ENCODE results near the gene NEU4.

NEU4 gene

DNA sequence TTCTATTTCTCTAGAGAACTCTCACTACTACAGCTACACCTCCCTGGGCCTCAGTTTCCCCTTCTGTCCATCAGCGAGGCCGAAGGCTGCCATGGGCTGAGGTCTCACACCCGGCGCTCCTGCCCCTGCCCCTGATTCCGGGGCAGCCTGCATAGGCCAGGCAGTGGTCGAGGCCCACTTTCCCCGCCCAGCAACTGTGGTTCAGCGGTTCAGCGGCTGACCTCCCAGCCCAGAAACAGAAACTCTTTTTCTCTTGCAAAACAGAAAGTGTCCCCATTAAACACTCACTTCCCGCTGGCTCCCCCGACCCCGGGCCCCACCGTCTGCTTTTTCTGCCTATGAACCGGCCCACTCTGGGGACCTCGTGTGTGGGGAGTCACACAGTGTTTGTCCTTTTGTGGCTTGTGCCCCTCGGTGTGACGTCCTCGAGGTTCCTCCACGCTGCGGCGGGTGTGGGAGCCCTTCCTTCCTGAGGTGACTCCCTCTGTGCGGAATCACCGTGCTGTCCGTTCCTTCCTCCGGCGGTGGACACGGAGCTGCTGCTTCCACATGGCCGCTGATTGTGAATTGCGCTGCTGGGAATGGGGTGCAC lies 33.7 kb downstream of the NEU4 start:
- Histone ChIP-seq H3K4me3 (no peak overlapping the region), H3K36me3 (ENCODE audit: insufficient read depth, low read length) (no peaks in the 10 kb centered on the region), H3K9me3 (ENCODE audit: low read depth, low read length) (no peaks in the 10 kb centered on the region), H3K27ac (no peak overlapping the region), H3K9ac (ENCODE audit: insufficient read length) (no peak overlapping the region)
- DNase-seq (ENCODE audit: low read depth, low spot score) = no peak
- no peak for TF ChIP-seq POLR2AphosphoS5 (IDR thresholded peaks at IDR 0.05; ENCODE audit: borderline replicate concordance, low read depth, low read length)

- TF ChIP-seq EZH2 (IDR thresholded peaks at IDR 0.05) = no peak
- TF ChIP-seq FOXP2 (optimal IDR thresholded peaks at IDR 0.05; ENCODE audit: control extremely low read depth, extremely low read length, insufficient read depth) = no peak
- no peak for TF ChIP-seq POLR2AphosphoS5 (IDR thresholded peaks at IDR 0.05; ENCODE audit: borderline replicate concordance, low read depth, low read length)
- Histone ChIP-seq H3K4me3 (no peak overlapping the region), H3K36me3 (ENCODE audit: insufficient read depth, low read length) (no peaks in the 10 kb centered on the region), H3K9ac (ENCODE audit: insufficient read length) (no peak overlapping the region), H3K27ac (no peak overlapping the region), H3K9me3 (ENCODE audit: low read depth, low read length) (no peaks in the 10 kb centered on the region)
- no peak for DNase-seq (ENCODE audit: low read depth, low spot score)
These were observed 34.5 kb downstream of the NEU4 start for GRCh38 chr2:241843321-241844065.

GRCh38 chr2:241844066-241844728 lies 35.2 kb downstream of the NEU4 start:
- Histone ChIP-seq H3K9ac (ENCODE audit: insufficient read length) (no peak overlapping the region), H3K4me3 (no peak overlapping the region), H3K36me3 (ENCODE audit: insufficient read depth, low read length) (no peaks in the 10 kb centered on the region), H3K9me3 (ENCODE audit: low read depth, low read length) (no peaks in the 10 kb centered on the region), H3K27ac (no peak overlapping the region)
- TF ChIP-seq EZH2 (IDR thresholded peaks at IDR 0.05) (no peak), POLR2AphosphoS5 (IDR thresholded peaks at IDR 0.05; ENCODE audit: borderline replicate concordance, low read depth, low read length) (no peak), FOXP2 (optimal IDR thresholded peaks at IDR 0.05; ENCODE audit: control extremely low read depth, extremely low read length, insufficient read depth) (no peak)
- no peak for DNase-seq (ENCODE audit: low read depth, low spot score)

DNA sequence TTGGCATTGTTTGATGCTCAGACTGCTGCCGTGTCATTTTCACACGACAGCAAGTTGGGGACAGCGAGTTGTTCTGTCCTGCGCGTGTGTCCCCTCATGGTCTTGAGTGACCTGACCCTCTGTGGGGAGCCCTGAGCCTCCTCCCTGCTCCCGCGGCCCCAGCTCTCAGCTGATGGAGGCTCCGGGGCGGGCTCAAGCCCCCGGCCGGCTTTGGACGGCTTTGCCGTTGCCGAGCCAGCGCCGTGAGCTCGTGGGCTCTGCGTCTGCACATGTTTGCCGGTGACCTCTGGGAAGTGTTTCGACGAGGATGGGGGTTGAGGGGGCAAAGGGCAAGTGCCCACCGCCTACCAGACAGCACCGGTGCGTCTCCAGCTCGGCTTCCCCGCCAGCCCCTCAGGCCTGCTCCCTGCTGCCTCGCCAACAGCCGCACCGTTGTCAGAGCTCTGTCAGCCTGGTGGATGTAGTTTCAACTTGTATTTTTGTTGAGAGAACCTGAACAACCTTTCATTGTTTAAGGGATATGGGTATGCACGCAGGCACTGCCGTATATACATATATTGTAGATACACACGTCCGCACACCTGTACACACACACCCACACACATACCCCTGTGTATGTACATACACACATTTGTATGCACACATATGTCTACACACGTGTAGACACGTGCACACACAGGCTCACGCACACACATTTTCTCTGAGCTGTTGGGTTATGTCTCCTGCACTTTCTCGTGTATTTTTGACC lies 36.0 kb downstream of the NEU4 start:
- Histone ChIP-seq H3K9ac (ENCODE audit: insufficient read length) (no peak overlapping the region), H3K4me3 (no peak overlapping the region), H3K27ac (no peak overlapping the region), H3K9me3 (ENCODE audit: low read depth, low read length) (no peaks in the 10 kb centered on the region), H3K36me3 (ENCODE audit: insufficient read depth, low read length) (no peaks in the 10 kb centered on the region)
- no peak for DNase-seq (ENCODE audit: low read depth, low spot score)
- no peak for TF ChIP-seq POLR2AphosphoS5 (IDR thresholded peaks at IDR 0.05; ENCODE audit: borderline replicate concordance, low read depth, low read length)
- no peak for TF ChIP-seq EZH2 (IDR thresholded peaks at IDR 0.05)
- TF ChIP-seq FOXP2 (optimal IDR thresholded peaks at IDR 0.05; ENCODE audit: control extremely low read depth, extremely low read length, insufficient read depth) = no peak

DNA sequence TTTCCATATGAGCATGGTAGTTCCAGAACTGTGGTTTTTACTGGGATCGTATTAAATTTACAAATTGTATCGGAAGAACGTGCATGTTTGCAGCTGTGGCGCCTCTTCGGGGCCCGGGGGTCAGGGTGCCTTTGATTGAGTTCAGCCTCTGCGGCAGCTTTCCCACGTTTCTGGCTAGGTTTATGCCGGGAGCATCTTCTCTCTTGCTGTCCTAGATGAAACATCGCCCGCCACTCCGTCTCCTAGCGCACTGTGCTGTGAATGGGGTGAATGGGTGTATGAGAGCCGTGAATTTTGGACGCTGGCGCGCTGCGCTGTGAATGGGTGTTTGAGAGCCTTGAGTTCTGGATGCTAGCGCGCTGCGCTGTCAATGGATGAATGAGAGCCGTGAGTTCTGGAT lies 37.4 kb downstream of the NEU4 start:
- H3K9me3 ChIP-seq (ENCODE audit: low read depth, low read length) = no peaks in the 10 kb centered on the region
- no peak overlapping the region for H3K9ac ChIP-seq (ENCODE audit: insufficient read length)
- TF ChIP-seq POLR2AphosphoS5 (IDR thresholded peaks at IDR 0.05; ENCODE audit: borderline replicate concordance, low read depth, low read length) = no peak
- TF ChIP-seq FOXP2 (optimal IDR thresholded peaks at IDR 0.05; ENCODE audit: control extremely low read depth, extremely low read length, insufficient read depth) = no peak
- TF ChIP-seq EZH2 (IDR thresholded peaks at IDR 0.05) = no peak
- DNase-seq (ENCODE audit: low read depth, low spot score) = no peak
- no peaks in the 10 kb centered on the region for H3K36me3 ChIP-seq (ENCODE audit: insufficient read depth, low read length)
- no peak overlapping the region for H3K4me3 ChIP-seq
- H3K27ac ChIP-seq = no peak overlapping the region

- TF ChIP-seq EZH2 (IDR thresholded peaks at IDR 0.05) (no peak), POLR2AphosphoS5 (IDR thresholded peaks at IDR 0.05; ENCODE audit: borderline replicate concordance, low read depth, low read length) (no peak), FOXP2 (optimal IDR thresholded peaks at IDR 0.05; ENCODE audit: control extremely low read depth, extremely low read length, insufficient read depth) (no peak)
- Histone ChIP-seq H3K9ac (ENCODE audit: insufficient read length) (no peak overlapping the region), H3K27ac (no peak overlapping the region), H3K9me3 (ENCODE audit: low read depth, low read length) (no peaks in the 10 kb centered on the region), H3K4me3 (no peak overlapping the region), H3K36me3 (ENCODE audit: insufficient read depth, low read length) (no peaks in the 10 kb centered on the region)
- DNase-seq (ENCODE audit: low read depth, low spot score) = no peak
These were observed 40.0 kb downstream of the NEU4 start for GRCh38 chr2:241848761-241849615.

DNA sequence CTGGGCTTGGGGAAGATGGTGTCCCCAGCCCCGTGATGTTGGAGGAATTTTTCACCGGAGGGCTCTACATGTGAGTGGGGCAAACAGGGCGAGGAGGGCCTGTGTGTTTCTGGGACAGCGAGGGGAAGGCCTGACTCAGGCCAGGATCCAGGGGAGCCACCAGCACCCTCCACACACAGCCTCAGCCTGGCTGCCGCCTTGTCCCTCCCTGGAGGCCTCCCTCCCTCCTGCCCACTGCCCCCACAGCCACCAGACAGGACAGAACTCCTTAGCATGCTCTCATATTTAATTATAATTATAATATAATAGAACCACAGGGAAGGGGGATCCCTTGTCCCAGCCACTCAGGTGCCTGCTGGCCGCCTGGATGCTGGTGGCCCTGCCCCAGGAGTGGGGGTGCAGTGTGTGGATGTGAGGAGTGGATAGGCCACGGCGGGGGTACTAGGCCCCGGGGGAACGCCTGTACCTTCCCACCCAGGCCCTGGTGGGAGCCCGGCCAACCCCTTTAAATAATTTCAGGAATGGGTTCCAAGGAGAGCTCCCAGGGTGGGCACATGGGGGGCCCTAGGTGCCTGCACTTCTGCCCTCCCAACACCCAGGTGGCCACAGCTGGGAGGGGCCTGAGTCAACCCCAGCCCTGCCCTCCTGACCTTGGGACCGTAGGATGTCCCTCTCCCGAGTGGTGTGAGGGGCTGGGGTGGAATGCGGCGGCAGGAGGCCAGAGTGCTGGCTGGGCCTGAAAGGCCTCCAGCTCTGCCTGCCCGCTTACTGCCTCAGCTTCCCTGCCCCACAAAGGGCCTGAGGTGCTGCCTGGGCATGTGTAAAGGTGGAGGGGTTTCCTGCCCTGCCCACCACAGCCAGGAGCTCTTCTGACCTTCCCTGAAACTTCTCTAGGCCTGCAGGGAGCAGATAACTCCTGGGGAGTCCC lies 40.9 kb downstream of the NEU4 start:
- no peak for DNase-seq (ENCODE audit: low read depth, low spot score)
- Histone ChIP-seq H3K36me3 (ENCODE audit: insufficient read depth, low read length) (no peaks in the 10 kb centered on the region), H3K27ac (no peak overlapping the region), H3K9ac (ENCODE audit: insufficient read length) (no peak overlapping the region), H3K4me3 (no peak overlapping the region), H3K9me3 (ENCODE audit: low read depth, low read length) (no peaks in the 10 kb centered on the region)
- TF ChIP-seq FOXP2 (optimal IDR thresholded peaks at IDR 0.05; ENCODE audit: control extremely low read depth, extremely low read length, insufficient read depth) (no peak), EZH2 (IDR thresholded peaks at IDR 0.05) (no peak), POLR2AphosphoS5 (IDR thresholded peaks at IDR 0.05; ENCODE audit: borderline replicate concordance, low read depth, low read length) (no peak)

All from SK-N-MC (cell line).